CMK (cell line): ENCODE measurements around the gene SLC2A10.

Source experiments
- DNase-seq: peaks from one replicate; pipeline ENCODE4 v3.0.0-alpha.2; 2010; ENCODE audit warnings: low read depth

SLC2A10 gene

DNA sequence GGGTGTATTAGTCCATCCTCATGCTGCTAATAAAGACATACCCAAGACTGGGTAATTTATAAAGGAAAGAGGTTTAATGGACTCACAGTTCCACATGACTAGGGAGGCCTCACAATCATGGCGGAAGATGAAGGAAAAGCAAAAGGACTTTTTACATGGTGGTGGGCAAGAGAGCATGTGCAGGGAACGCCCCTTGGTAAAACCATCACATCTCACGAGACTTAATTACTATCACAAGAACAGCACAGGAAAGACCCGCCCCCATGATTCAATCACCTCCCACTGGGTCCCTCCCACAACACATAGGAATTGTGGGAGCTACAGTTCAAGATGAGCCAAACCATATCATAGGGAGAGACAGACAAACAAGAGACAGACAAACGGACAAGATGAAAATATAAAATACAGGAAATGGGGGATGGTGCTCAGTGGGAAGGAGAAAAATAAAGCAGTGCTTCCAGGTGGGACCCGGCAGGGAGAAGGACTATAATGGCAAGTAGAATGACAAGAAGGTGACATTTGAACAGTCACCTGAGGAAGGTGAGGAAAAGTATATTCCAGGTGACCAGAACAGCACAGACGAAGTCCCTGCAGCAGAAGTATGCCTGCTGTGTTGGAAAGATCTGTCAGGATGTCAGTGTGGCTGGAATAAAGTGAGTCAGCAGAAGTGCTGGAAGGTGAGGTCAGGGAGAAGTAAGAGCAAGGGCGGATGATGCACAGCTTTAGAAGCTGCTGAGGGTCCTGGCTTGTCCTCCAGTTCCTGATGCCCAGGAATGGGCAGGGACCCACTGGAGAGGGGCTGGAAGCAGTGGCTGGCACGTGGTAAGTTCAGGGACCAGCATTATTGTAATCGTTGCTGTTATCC, 61.1 kb downstream of the SLC2A10 start:
- no peak for DNase-seq

- no peak for DNase-seq
Observed at GRCh38 chr20:46771195-46771588, 61.7 kb downstream of the SLC2A10 start.

DNA sequence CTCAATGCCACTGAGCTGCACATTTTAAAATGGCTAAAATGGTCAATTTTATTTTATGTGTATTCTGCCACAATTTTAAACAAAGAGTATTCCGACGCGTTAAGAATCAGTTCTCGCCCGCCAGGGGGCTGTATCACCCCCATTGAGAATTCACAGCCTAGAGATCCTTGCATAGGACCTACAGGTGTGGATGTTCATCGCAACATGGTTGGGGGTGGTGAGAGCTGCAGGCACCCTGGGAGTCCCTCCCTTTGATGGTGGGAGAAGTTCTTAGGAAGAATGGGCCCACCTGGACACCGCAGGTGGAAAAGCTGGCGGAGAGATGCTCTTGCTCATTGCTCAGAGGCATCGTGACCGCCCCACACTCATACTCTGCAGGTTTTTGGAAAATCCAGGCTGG, 63.5 kb downstream of the SLC2A10 start:
- DNase-seq: no peak

- no peak for DNase-seq
Observed at GRCh38 chr20:46773680-46774079, 64.2 kb downstream of the SLC2A10 start.

DNA sequence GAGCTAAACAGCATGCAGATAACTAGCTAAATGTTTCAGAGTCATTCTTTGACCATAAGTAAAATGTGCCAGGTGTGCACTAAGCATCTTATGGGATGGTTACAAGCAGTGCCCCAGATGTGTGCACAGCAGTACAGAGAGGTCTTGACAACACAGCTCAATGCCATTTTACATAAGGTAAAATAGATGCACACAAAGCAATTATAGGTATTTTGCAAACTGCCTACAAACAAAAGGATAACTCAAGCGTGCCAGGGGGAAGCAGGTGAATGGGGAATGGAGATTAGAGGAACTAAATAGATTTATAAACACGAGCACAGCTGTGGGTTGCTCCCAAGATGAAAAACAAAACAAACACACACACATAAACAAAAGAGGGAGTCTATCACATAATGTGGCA, 64.8 kb downstream of the SLC2A10 start:
- no peak for DNase-seq

GRCh38 chr20:46774943-46775560, 65.6 kb downstream of the SLC2A10 start:
- DNase-seq: no peak

GRCh38 chr20:46775806-46776205, 66.4 kb downstream of the SLC2A10 start:
- no peak for DNase-seq

GRCh38 chr20:46777331-46777730, 67.9 kb downstream of the SLC2A10 start:
- DNase-seq: no peak

DNA sequence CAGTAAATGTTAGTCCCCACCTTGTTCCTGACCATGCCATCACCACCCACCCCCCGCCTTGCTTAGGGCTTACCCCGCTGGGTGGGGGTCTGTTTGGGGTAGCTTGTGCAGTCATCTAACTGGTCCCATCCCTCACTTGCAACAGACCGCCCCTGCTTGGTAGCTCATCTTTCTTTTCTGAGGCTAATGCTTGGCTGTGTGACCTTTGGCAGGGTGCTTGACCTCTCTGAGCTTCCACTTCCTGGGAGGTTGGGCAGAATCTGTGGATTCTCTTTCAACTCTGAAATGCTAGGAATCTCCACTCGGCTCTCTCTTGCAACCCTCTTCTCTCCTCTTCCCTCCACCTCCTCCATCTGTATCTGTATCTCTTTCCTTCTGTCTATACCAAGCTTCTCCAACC, 70.4 kb downstream of the SLC2A10 start:
- no peak for DNase-seq

DNA sequence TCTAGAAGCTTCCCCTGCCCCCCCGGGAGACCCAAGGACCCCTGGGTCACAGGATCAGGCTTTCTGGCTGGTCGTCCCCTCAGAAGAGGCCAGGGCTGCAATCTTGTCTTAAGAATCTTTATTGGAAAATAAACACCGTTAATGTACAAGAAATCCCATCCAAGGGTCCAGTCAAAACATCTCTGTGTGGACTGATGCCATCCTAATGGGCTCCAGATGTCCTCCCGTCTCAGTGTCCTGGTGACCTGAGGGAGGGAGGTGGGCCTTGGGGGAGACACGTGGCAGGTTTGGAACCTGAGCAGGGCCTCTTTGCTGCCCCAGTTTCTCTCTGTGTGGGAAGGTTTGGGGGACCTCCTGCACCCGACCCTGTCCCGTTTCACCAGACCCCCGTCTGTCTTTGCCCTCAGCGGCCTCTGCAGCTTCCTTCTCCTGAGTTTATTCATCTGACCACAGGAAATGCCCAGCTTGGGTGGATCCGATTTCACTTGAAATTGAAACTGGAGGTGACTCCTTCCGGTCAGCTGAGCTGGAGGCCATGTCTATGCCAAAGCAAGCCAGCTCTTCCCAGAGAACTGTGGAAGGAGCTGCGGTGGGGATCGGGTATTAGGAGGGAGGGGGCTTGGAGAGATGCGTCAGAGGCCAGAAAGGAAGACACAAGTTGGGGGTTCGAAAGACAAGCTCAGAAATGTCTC, 75.1 kb downstream of the SLC2A10 start:
- DNase-seq: no peak
